HG02840 (cell line): ENCODE results near the gene CARMIL1.
"Not testable (repeated sequence)": the region's sequence is repeated elsewhere in the genome, so short reads cannot be mapped to it uniquely, and the experiment has no call there.

ENCODE experiments used
- ATAC-seq: cut with Tn5 transposase; IDR thresholded peaks from one replicate; pipeline ENCODE4 v1.9.1; 2021; ENCODE audit warnings: mild to moderate bottlenecking, moderate library complexity, moderate number of reproducible peaks; ENCODE audit not compliant: unreplicated experiment, low FRiP score

Gene CARMIL1

GRCh38 chr6:25547797-25548196, 268.6 kb downstream of the CARMIL1 start:
- ATAC-seq, result no peak

DNA sequence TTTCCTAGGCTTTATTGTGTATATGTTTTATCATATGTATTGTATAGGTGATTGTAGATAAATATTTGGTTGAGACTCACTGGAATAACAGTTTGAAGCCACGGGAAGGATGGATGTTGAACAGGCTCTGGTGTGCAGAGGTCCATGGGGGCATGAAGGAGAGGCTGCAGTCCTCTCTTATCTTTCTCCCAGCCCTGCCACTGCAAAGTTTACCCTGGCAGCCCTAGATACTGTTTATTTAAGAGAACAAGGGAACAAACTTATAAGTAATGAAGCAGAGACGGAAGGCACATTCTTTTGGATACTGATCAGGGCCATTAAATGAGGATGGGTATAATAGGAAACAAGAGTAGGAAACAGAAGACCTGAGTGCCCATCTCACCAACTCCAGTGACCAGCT, 269.3 kb downstream of the CARMIL1 start:
- no peak for ATAC-seq

GRCh38 chr6:25550631-25551030, 271.5 kb downstream of the CARMIL1 start:
- ATAC-seq, result no peak

- ATAC-seq, result no peak
Observed at GRCh38 chr6:25553502-25553901, 274.3 kb downstream of the CARMIL1 start.

DNA sequence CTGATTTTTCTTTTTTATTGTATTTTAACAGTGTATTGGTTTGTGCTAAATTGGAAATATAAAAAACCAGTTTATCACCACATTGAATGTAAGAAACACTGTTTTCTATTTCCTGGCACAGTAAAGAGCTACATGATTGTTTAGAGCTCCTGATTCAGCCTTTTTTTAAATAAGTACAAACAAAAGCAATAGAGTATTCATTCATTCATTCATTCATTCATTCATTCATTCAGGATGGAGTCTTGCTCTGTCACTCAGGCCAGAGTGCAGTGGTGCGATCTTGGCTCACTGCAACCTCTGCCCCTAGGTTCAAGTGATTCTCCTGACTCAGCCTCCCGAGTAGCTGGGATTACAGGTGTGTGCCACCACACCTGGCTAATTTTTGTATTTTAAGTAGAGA, 276.0 kb downstream of the CARMIL1 start:
- ATAC-seq, result no peak

- no peak for ATAC-seq
Observed at GRCh38 chr6:25556516-25556915, 277.3 kb downstream of the CARMIL1 start.

DNA sequence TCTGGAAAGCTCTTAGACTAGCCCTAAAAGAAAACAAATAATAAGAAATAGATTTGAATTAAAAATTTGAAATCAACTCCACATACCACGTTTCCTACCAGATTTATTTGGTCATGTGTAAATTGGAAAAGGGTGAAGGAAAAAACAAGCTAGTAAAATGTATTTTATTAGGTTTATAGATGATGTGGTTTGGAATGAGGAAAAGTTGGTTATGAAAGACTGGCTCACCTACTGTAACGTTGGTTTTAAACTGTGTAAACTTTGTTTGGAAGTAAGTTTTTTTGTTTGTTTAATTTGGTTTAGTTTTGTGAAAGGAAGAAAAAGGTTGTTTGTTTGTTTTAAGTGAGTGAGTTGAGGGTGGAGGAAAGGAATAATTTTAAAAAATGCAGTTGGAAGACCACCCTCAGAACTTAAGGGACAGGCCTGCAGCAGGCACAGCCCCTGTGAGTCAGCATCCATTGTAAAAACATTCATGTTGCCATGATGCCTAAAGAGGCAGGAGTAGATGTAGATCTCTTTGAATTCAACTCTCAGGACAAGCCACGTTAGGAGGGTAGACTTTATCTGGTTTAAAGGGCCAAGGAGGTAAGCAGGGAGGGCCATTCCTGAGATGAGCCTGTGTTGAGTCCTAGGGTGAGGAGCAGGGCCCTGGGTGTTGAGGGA, 279.1 kb downstream of the CARMIL1 start:
- no peak for ATAC-seq

DNA sequence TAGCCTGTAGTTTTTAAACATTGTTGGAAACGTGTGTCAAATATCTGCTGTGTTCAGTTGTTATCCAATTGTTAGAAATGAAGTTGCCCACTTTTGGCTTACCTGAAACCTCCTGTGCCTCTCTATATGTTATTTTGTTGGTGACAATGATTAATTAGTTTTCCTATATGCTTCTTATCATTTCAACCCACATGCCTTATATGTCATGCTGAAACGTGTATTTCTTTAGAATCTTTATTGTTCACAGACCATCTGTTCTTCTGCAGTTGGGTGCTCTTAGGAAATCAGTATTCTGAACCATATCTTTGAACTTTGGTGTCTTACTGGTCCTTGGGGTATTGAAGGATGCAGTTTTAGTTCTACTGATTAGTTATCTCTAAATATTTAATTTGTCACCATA, 281.7 kb downstream of the CARMIL1 start:
- no peak for ATAC-seq

GRCh38 chr6:25564943-25565342, 285.8 kb downstream of the CARMIL1 start:
- ATAC-seq, result no peak

GRCh38 chr6:25570578-25570977, 291.4 kb downstream of the CARMIL1 start:
- ATAC-seq, result no peak

GRCh38 chr6:25576919-25577318, 297.7 kb downstream of the CARMIL1 start:
- no peak for ATAC-seq

DNA sequence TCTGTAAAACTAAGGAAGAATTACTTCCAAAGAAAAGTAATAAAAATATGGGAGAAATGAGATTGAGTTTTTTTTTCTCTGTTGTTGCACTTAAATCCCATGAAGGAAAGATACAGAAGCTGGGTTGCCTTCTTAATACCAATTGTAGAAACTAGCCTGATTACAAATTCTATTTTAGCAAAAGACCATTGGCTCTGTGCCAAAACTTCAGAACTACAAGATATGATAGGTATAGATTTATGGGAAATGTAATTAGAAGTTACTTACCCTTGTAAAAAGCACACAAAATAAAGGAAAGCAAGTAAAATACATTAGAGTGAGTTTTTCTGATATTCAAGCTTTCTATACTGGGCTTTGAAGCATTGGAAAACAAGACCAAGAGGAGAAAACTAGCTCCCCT, 299.4 kb downstream of the CARMIL1 start:
- ATAC-seq, result no peak

DNA sequence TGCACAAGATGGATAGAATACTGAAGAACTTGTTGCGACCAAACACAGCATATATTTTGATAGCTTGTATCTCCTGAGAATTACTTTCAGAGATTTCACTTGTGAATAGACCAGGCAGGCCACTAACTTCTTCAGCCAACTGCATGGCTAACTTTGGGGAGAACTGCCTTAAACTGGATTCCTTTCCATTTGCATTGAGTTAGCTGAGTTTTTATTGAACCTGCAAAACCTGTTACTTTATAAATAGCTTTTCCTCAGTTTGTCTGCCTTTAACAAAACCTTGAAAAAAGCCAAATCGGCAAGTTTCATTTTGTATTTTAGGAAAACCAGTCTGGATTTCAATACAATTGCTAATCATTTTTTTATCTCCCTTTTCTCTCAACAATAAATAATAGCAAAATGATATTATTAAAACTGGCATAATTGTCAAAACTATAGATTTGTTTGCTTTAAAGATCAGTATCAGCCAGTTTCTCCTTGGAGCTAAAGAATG, 300.3 kb downstream of the CARMIL1 start:
- no peak for ATAC-seq

DNA sequence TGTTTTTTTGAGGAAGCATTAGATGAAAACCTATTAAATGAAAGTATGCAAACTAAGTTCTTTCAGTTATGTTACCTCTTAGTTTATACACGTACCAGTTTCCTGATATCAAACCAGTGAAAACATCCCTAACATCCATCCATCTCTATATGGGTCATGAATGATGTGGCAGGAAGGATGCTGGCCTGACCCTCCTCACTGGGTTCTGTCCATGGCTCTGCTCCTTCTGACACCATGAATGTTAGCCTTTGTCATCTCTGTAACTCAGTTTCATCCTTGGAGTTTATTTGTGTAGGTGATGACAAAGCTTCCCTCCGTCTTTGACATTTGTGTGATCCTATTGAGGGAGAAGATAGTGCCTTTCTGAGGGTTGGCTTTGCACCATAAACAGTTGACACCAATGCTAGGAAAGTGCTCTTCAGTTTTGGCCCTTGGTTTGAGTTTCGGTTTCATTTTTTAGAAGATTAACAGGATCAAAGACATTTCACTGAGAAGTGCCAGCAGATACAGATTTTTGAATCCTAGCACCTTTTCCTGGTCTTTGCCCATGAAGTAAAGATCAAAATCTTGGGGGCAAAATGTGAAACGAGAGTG, 300.8 kb downstream of the CARMIL1 start:
- no peak for ATAC-seq

DNA sequence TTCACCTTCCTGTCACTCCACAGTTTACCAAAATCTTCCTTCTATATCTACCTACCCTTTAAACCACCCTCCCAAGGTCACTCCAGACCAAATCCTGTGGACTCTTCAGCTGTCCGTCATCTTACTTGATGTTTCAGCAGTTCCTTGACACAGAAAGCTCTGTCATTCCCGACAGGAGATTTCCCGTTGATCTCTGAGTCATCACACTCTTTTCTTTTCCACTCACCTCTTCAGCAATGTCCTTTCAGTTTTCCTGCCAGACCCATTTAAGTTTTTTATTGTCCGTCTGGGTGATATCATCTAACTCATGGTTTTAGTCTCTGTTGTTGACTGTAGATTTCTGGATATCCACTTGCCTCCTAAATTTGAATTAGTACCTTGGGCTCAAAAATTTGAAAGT, 302.9 kb downstream of the CARMIL1 start:
- no peak for ATAC-seq

DNA sequence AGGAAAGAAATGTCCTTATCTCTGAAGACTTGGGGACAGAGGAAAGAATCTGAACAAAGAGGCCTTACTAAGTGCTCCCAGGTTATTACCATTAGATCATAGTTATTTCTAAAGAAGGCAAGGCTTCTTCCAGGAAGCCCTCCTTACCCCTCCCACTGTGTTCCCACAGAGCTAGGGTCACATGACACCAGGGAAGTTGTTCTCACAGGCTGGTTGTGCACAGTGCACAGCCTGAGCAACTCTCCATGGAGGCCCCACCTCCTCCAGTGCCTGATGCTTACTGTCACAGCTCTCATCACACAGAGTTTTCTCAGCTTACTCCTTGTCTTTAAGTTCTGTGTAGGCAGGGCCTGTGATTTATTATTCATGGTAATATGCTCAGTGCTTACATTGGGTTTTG, 303.9 kb downstream of the CARMIL1 start:
- ATAC-seq, result no peak

DNA sequence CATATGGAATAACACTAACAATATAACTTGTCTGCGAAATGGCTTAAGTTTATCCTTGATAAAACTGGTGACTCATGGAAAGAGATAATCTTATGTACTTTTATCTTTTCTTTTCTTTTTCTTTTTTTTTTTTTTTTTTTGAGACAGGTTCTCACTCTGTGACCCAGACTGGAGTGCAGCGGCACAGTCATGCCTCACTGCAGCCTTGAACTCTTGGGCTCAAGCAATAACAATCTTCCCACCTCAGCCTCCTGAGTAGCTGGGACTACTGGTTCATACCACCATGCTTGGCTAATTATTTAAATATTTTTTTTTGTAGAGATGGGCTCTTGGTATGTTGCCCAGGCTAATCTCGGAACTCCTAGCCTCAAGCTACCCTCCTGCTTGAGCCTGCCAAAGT, 304.7 kb downstream of the CARMIL1 start:
- no peak for ATAC-seq

- ATAC-seq, result no peak
Observed at GRCh38 chr6:25585225-25585624, 306.1 kb downstream of the CARMIL1 start.

GRCh38 chr6:25586119-25586518, 306.9 kb downstream of the CARMIL1 start:
- ATAC-seq, result not testable (repeated sequence)

DNA sequence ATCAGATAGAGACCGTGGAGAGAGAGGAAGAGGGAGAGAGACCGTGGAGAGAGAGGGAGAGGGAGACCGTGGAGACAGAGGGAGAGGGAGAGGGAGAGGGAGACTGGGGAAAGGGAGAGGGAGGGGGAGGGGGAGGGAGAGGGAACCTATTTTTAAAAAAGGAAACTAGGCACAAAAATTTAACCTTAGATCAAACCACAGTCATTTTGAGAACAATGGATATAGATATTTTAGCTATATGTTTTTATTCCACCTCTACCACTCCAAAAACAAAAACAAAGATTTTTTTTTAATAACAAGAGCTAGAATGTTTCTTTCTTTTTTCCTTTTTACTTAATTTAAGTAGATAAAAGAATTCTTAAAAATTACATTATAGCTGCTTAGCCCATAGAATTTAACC, 307.8 kb downstream of the CARMIL1 start:
- no peak for ATAC-seq

DNA sequence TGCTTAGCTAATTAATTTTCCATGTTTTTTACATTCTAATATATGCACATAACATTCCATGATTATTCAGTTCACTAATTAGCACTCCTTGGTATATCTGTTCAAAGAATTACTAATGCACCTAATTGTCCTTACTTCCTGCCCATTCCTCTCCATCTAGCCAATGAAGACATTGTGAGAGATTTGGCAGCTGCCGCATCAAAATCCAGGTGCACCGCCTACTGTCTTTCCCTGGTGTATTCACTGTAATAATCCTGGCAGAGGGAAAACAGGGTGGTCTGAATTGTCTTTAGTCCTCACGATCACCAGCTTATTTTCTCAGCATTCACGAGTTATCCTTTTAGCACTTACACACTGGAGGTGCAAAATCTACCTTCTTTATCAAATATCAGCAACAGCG, 311.8 kb downstream of the CARMIL1 start:
- no peak for ATAC-seq
